Lower leg skin (tissue), 4 donors: Measurements from ENCODE around the gene DMD. TPM values are rescaled to one million over a fixed set of nuclear protein-coding genes. Genes with fewer than 3 reads are reported as not detected.

Experiments used
- DNase-seq, 2 donors: peaks; one replicate each; pipeline ENCODE4 v3.0.0-alpha.2; 2019; ENCODE audit warnings: low spot score in 2 of 2
- H3K4me3 ChIP-seq: fragments of 200-600 bp; sonication (generic); 2 replicates; pipeline ENCODE4 v1.5.1; 2017; ENCODE audit warnings: mild to moderate bottlenecking, low read depth; ENCODE audit not compliant: poor library complexity, severe bottlenecking
- CTCF ChIP-seq, 3 donors: fragments of 450-650 bp; IDR thresholded peaks; one replicate each; pipeline ENCODE4 v1.5.1; 2016; ENCODE audit warnings: antibody characterized with exemption in 3 of 3, mild to moderate bottlenecking in 3 of 3, moderate library complexity in 2 of 3
- POLR2A ChIP-seq, 2 donors: fragments of 450-650 bp; IDR thresholded peaks; one replicate each; pipeline ENCODE4 v1.6.1; 2016 to 2017; ENCODE audit warnings: antibody characterized with exemption in 2 of 2, mild to moderate bottlenecking in 1 of 2, moderate library complexity in 1 of 2
- WGBS, 2 donors: methylation state at CpG; one replicate each; pipeline ENCODE4 v1.1.5; 2018; 5-methylcytosine and 5-hydroxymethylcytosine counted together
- intact Hi-C: fragments of 100-400 bp; cut with DNase I; formaldehyde crosslinking; loops from one replicate; pipeline ENCODE4 v1.15.0; 2023; ENCODE audit warnings: low total_unique reads
- total RNA-seq, 4 donors: library from RNA; depleted of rRNA; stranded (reverse); fragments of >200 nt; gene quantifications; one replicate each; pipeline ENCODE4 v1.1.0, GENCODE V29; 2016

DMD gene
- total RNA-seq, 4 donors from 2014 or later, result 23.0 to 27.5 (median 26.7) TPM

GRCh38 chrX:31228909-31229308 lies 1982.4 kb downstream of the DMD start:
- H3K4me3 ChIP-seq, result no peak overlapping the region
- TF ChIP-seq POLR2A (IDR thresholded peaks at IDR 0.05) (no peak), CTCF (IDR thresholded peaks at IDR 0.05) (no peak)
- intact Hi-C loops, result no loop called here
- DNase-seq, result no peak
- 58 to 62% methylated on average over 2 of the region's 2 CpGs for WGBS, 2 donors

GRCh38 chrX:31228415-31228832 lies 1982.9 kb downstream of the DMD start:
- intact Hi-C loops, result no loop called here
- no peak for DNase-seq
- WGBS, 2 donors, result 17 to 51% methylated on average over 6 of the region's 6 CpGs
- TF ChIP-seq POLR2A (IDR thresholded peaks at IDR 0.05) (no peak), CTCF (IDR thresholded peaks at IDR 0.05) (no peak)
- H3K4me3 ChIP-seq, result no peak overlapping the region

- TF ChIP-seq CTCF (IDR thresholded peaks at IDR 0.05), result no peak
- no peak for TF ChIP-seq POLR2A (IDR thresholded peaks at IDR 0.05)
- intact Hi-C loops, result no loop called here
Observed at GRCh38 chrX:31227250-31227649, 1984.1 kb downstream of the DMD start.

GRCh38 chrX:31225819-31226218 lies 1985.5 kb downstream of the DMD start:
- no peak for DNase-seq
- H3K4me3 ChIP-seq, result no peak overlapping the region
- 71 to 80% methylated on average over 2 of the region's 2 CpGs for WGBS, 2 donors
- intact Hi-C loops, result no loop called here
- TF ChIP-seq POLR2A (IDR thresholded peaks at IDR 0.05) (no peak), CTCF (IDR thresholded peaks at IDR 0.05) (no peak)

More at GRCh38 chrX:31227250-31227649, 1984.1 kb downstream of the DMD start:
- WGBS, 2 donors, result 38 to 58% methylated on average over 2 of the region's 2 CpGs
- no peak overlapping the region for H3K4me3 ChIP-seq
- no peak for DNase-seq

GRCh38 chrX:31224381-31225012 lies 1986.9 kb downstream of the DMD start:
- intact Hi-C loops, result no loop called here
- H3K4me3 ChIP-seq, result no peak overlapping the region
- WGBS, 2 donors, result 68 to 86% methylated on average over 5 of the region's 5 CpGs
- no peak for DNase-seq
- no peak for TF ChIP-seq CTCF (IDR thresholded peaks at IDR 0.05)
- TF ChIP-seq POLR2A (IDR thresholded peaks at IDR 0.05), result no peak

- H3K4me3 ChIP-seq, result no peak overlapping the region
- TF ChIP-seq POLR2A (IDR thresholded peaks at IDR 0.05) (no peak), CTCF (IDR thresholded peaks at IDR 0.05) (no peak)
- 40 to 53% methylated on average over 3 of the region's 3 CpGs for WGBS, 2 donors
- intact Hi-C loops, result no loop called here
- no peak for DNase-seq
Observed at GRCh38 chrX:31223817-31224216, 1987.5 kb downstream of the DMD start.
